DMS79 treated with DMSO at 0.1 percent for 48 hours (cell line): ENCODE measurements around the gene FSTL5.

ENCODE experiments used
- DNase-seq: peaks from one replicate; lab custom pipeline; 2025; lab: John Stamatoyannopoulos, UW

FSTL5 gene

GRCh38 chr4:161577579-161578301 lies 586.1 kb downstream of the FSTL5 start:
- no peak for DNase-seq

- no peak for DNase-seq
These were observed 590.0 kb downstream of the FSTL5 start for GRCh38 chr4:161573836-161574235.

- no peak for DNase-seq
These were observed 599.5 kb downstream of the FSTL5 start for GRCh38 chr4:161564230-161564834.

GRCh38 chr4:161555689-161556660 lies 607.8 kb downstream of the FSTL5 start:
- DNase-seq, result no peak

GRCh38 chr4:161554372-161554990 lies 609.3 kb downstream of the FSTL5 start:
- DNase-seq, result no peak

GRCh38 chr4:161546902-161547301 lies 616.9 kb downstream of the FSTL5 start:
- no peak for DNase-seq

GRCh38 chr4:161540265-161540664 lies 623.5 kb downstream of the FSTL5 start:
- DNase-seq, result no peak

- no peak for DNase-seq
These were observed 624.9 kb downstream of the FSTL5 start for GRCh38 chr4:161538941-161539340.

GRCh38 chr4:161530710-161531109 lies 633.1 kb downstream of the FSTL5 start:
- DNase-seq, result no peak

GRCh38 chr4:161525121-161525520 lies 638.7 kb downstream of the FSTL5 start:
- no peak for DNase-seq

GRCh38 chr4:161522031-161522430 lies 641.8 kb downstream of the FSTL5 start:
- DNase-seq, result no peak

- DNase-seq, result no peak
These were observed 644.2 kb downstream of the FSTL5 start for GRCh38 chr4:161519611-161520010.

GRCh38 chr4:161517941-161518340 lies 645.9 kb downstream of the FSTL5 start:
- DNase-seq, result no peak

- no peak for DNase-seq
These were observed 658.7 kb downstream of the FSTL5 start for GRCh38 chr4:161505141-161505540.

GRCh38 chr4:161498155-161498554 lies 665.6 kb downstream of the FSTL5 start:
- no peak for DNase-seq

- DNase-seq, result no peak
These were observed 677.3 kb downstream of the FSTL5 start for GRCh38 chr4:161486461-161486860.

GRCh38 chr4:161466316-161466715 lies 697.5 kb downstream of the FSTL5 start:
- no peak for DNase-seq

GRCh38 chr4:161463436-161463835 lies 700.4 kb downstream of the FSTL5 start:
- no peak for DNase-seq

GRCh38 chr4:161457906-161458305 lies 705.9 kb downstream of the FSTL5 start:
- DNase-seq, result no peak

- DNase-seq, result no peak
These were observed 706.5 kb downstream of the FSTL5 start for GRCh38 chr4:161457311-161457710.

GRCh38 chr4:161454860-161455259 lies 708.9 kb downstream of the FSTL5 start:
- no peak for DNase-seq

- DNase-seq, result no peak
These were observed 715.1 kb downstream of the FSTL5 start for GRCh38 chr4:161448550-161449180.
